ENCODE results near the gene MRNIP.

DNA sequence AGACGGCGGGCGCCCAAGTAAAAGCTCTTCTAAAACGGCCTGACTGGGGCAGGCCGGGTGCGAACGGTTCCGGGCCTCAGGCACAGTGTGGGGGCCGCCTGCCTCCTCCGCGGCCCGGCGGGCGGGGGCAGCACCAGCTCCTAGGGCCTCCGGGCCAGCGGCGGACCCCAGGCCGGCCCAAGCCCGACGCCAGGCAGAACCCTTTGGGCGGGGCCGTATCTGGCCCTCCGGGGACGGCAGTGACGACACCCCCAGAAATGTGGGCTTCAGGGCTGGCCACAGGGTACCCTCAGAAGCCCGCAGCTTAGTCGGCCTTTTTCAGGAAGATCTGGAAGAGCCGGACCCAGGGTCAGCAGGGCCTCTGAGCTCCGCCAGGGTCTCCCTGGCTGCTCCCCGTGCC lies 60.9 kb downstream of the MRNIP start:
- TF ChIP-seq GATA3 (IDR thresholded peaks at IDR 0.05; ENCODE audit: low read depth, low read length) (no peak), GATA2 (IDR thresholded peaks at IDR 0.05; ENCODE audit: low read depth, low read length) (no peak)
